ENCODE measurements around the gene C21orf91.

DNA sequence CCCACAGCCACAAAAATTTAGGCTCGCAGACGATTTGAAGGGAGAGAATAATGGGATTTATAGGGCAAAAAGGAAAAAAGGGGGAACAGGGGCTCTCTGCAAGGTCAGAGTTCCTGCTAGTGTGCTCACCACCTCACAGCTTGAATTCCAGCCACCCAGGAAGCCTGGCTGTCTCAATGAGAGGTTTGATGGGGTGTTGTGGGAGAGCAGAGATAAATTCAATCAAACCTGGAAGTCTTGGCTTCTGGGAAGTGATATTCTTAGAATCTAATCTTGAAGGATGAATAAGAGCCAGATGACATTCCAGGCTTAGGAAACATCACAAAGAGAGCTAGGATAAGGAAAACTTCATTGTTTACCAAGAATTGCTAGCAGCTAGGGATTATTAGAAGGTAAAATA, 47.4 kb upstream of the C21orf91 start:
- TF ChIP-seq POLR2A (IDR thresholded peaks at IDR 0.05; ENCODE audit: low read length) (no peak), GATA1 (IDR thresholded peaks at IDR 0.05; ENCODE audit: low read depth, low read length) (no peak)
